HepG2 (cell line): ENCODE measurements around the gene KRT32. TPM values are rescaled to one million over a fixed set of nuclear protein-coding genes. Genes with fewer than 3 reads are reported as not detected.

Source experiments
- ATAC-seq: fragments of 200-7000 bp; cut with Tn5 transposase; 3 replicates; pipeline ENCODE4 v1.9.1; 2020; ENCODE audit warnings: mild to moderate bottlenecking, moderate library complexity
- BruUV-seq: library from RNA; stranded (reverse); fragments of 400-500 nt; replicated peaks from 2 replicates; lab custom pipeline; 2021; lab: Mats Ljungman, UMichigan
- CTCF ChIA-PET: fragments of 300-600 bp; formaldehyde crosslinking; extraction: SDS; loops from one replicate; lab custom pipeline; 2021; ENCODE audit warnings: low total read pairs, inconsistent platforms, low intra/inter-chr PET ratio; lab: Yijun Ruan, JAX
- POLR2A ChIA-PET: fragments of 350-600 bp; sonication (Branson Sonifier 250); formaldehyde crosslinking; loops from one replicate; lab custom pipeline; 2020; ENCODE audit warnings: antibody characterized with exemption, inconsistent platforms; lab: Yijun Ruan, JAX
- DNase-seq: peaks from one replicate; pipeline ENCODE4 v3.0.0-alpha.2; 2015; ENCODE audit warnings: low spot score
- FAIRE-seq: peaks from 3 replicates; lab custom pipeline; 2011; peaks lifted over from hg19 to GRCh38; lab: Jason Lieb, UNC
- H2AFZ ChIP-seq: one replicate; pipeline ENCODE4 v1.6.1; 2011; ENCODE audit warnings: low read length, inconsistent platforms
- H3K27ac ChIP-seq: fragments of 300-600 bp; 3 replicates; pipeline ENCODE4 v1.8.0; 2011; ENCODE audit warnings: mixed run types, mild to moderate bottlenecking, mixed read lengths, low read length, inconsistent platforms; ENCODE audit not compliant: insufficient read depth; ENCODE audit errors: extremely low read length
- H3K27me3 ChIP-seq, 2 experiments: fragments of 200-600 bp in 1 of 2; 2 replicates in 1 of 2; 3 replicates in 1 of 2; pipeline versions ENCODE4 v1.6.0 to v1.8.0; 2011; ENCODE audit warnings: low read length in 2 of 2, mild to moderate bottlenecking in 2 of 2, moderate library complexity in 2 of 2, inconsistent platforms in 1 of 2; ENCODE audit not compliant: insufficient read depth in 2 of 2, control insufficient read depth in 1 of 2
- H3K36me3 ChIP-seq, 2 experiments: fragments of 200-600 bp in 1 of 2; replicated peaks in 1 of 2; 2 replicates in 1 of 2; 3 replicates in 1 of 2; pipeline versions ENCODE4 v1.5.1 to v1.8.0; 2011; ENCODE audit warnings: low read length in 2 of 2, inconsistent platforms in 1 of 2; ENCODE audit not compliant: insufficient read depth in 2 of 2, control insufficient read depth in 1 of 2
- H3K4me1 ChIP-seq: 2 replicates; pipeline ENCODE4 v1.5.1; 2012; ENCODE audit warnings: low read length, inconsistent platforms; ENCODE audit not compliant: insufficient read depth
- H3K4me2 ChIP-seq: 2 replicates; pipeline ENCODE4 v1.6.0; 2011; ENCODE audit warnings: low read depth, low read length, inconsistent platforms
- H3K4me3 ChIP-seq, 3 experiments: fragments of 200-600 bp in 1 of 3; sonication (generic), shearing (Covaris generic) in 1 of 3; replicated peaks in 1 of 3; 2 replicates each; pipeline ENCODE4 v1.5.1; 2011 to 2016; ENCODE audit warnings: low read length in 3 of 3, inconsistent platforms in 2 of 3, low read depth in 2 of 3, mild to moderate bottlenecking in 2 of 3, control low read depth in 1 of 3, mixed read lengths in 1 of 3; ENCODE audit not compliant: insufficient read depth in 1 of 3
- H3K79me2 ChIP-seq: one replicate; pipeline ENCODE4 v1.6.1; 2011; ENCODE audit warnings: low read length, inconsistent platforms; ENCODE audit not compliant: insufficient read depth
- H3K9ac ChIP-seq: 2 replicates; pipeline ENCODE4 v1.6.0; 2011; ENCODE audit warnings: mild to moderate bottlenecking, low read depth, low read length, inconsistent platforms; ENCODE audit not compliant: insufficient read depth
- H3K9me3 ChIP-seq: 2 replicates; pipeline ENCODE4 v1.5.1; 2012; ENCODE audit warnings: mild to moderate bottlenecking, low read length
- H4K20me1 ChIP-seq: 2 replicates; pipeline ENCODE4 v1.6.0; 2011; ENCODE audit warnings: inconsistent platforms, mild to moderate bottlenecking, low read length, moderate library complexity; ENCODE audit not compliant: insufficient read depth
- GTF3A ChIP-seq: sonication (generic); formaldehyde crosslinking; conservative IDR thresholded peaks from 2 replicates; pipeline ENCODE4 v1.4.0; 2020; ENCODE audit warnings: mild to moderate bottlenecking, missing genetic modification reagents
- JARID2 ChIP-seq: sonication (generic); formaldehyde crosslinking; IDR thresholded peaks from 2 replicates; pipeline ENCODE4 v1.8.1; 2023; ENCODE audit warnings: missing genetic modification reagents, inconsistent platforms; ENCODE audit not compliant: insufficient replicate concordance
- KLF13 ChIP-seq: sonication (generic); formaldehyde crosslinking; IDR thresholded peaks from 2 replicates; pipeline ENCODE4 v1.4.0; 2020; ENCODE audit warnings: mild to moderate bottlenecking, missing genetic modification reagents
- SSRP1 ChIP-seq: IDR thresholded peaks from 2 replicates; pipeline ENCODE4 v1.6.1; 2016; ENCODE audit warnings: control low read depth
- TBX2 ChIP-seq: sonication (generic); formaldehyde crosslinking; IDR thresholded peaks from 2 replicates; pipeline ENCODE4 v1.5.0; 2020; ENCODE audit warnings: missing genetic modification reagents, mild to moderate bottlenecking, borderline replicate concordance
- ZFP36L2 ChIP-seq: sonication (generic); formaldehyde crosslinking; IDR thresholded peaks from 2 replicates; pipeline ENCODE4 v1.4.0; 2020; ENCODE audit warnings: missing genetic modification reagents
- ZNF121 ChIP-seq: sonication (generic); formaldehyde crosslinking; IDR thresholded peaks from 2 replicates; pipeline ENCODE4 v1.5.0; 2020; ENCODE audit warnings: mild to moderate bottlenecking, missing genetic modification reagents
- ZNF20 ChIP-seq: sonication (generic); formaldehyde crosslinking; IDR thresholded peaks from 2 replicates; pipeline ENCODE4 v1.4.0; 2020; ENCODE audit warnings: mild to moderate bottlenecking, moderate library complexity, missing genetic modification reagents
- ZNF354B ChIP-seq: sonication (generic); formaldehyde crosslinking; IDR thresholded peaks from 2 replicates; pipeline ENCODE4 v1.8.0; 2022; ENCODE audit warnings: mild to moderate bottlenecking, missing genetic modification reagents
- ZNF44 ChIP-seq: sonication (generic); formaldehyde crosslinking; IDR thresholded peaks from 2 replicates; pipeline ENCODE4 v1.5.1; 2020; ENCODE audit warnings: mild to moderate bottlenecking, missing genetic modification reagents
- ZNF737 ChIP-seq: sonication (generic); formaldehyde crosslinking; IDR thresholded peaks from 2 replicates; pipeline ENCODE4 v1.5.0; 2020; ENCODE audit warnings: missing genetic modification reagents, mild to moderate bottlenecking, borderline replicate concordance
- WGBS: methylation state at CpG from one replicate; pipeline ENCODE4 v1.1.6; 2017; ENCODE audit warnings: low lambda C conversion rate; 5-methylcytosine and 5-hydroxymethylcytosine counted together
- in situ Hi-C: cut with HindIII; loops from 2 replicates; pipeline ENCODE4 v1.10.0; 2017; ENCODE audit warnings: low pct_unique_long_range_greater_than_20kb; ENCODE audit not compliant: extremely low pct_ligation_motif_present
- intact Hi-C: fragments of 100-400 bp; cut with micrococcal nuclease; formaldehyde crosslinking; loops from one replicate; pipeline ENCODE4 v1.10.0; 2022; ENCODE audit not compliant: unreplicated experiment
- polyA plus RNA-seq, 8 experiments: library from polyadenylated mRNA; depleted of rRNA in 3 of 8; stranded (reverse) in 7 of 8; unstranded in 1 of 8; fragments of >200 nt; fragmentation: Illumina TruSeq in 4 of 8; extraction: Trizol in 4 of 8; gene quantifications; 2 replicates each; pipeline versions ENCODE4 v1.2.1 to v1.2.3, GENCODE V29; 2011 to 2016; ENCODE audit warnings: low read depth in 4 of 8, missing spikeins in 1 of 8, mixed read lengths in 1 of 8; ENCODE audit not compliant: insufficient read depth in 1 of 8
- total RNA-seq, 5 experiments: library from RNA; depleted of rRNA; stranded (reverse); fragments of >200 nt; fragmentation: Illumina TruSeq; extraction: Trizol; gene quantifications; 2 replicates each; pipeline ENCODE4 v1.2.3, GENCODE V29; 2016; ENCODE audit warnings: low read depth in 1 of 5
- TF ChIP-seq, protein P1 (sequence below): IDR thresholded peaks from 2 replicates; pipeline ENCODE4 v1.6.1; 2016; ENCODE audit warnings: control low read depth
- TF ChIP-seq, protein P2 (sequence below): sonication (generic); formaldehyde crosslinking; IDR thresholded peaks from 2 replicates; pipeline ENCODE4 v1.4.0; 2020; ENCODE audit warnings: missing genetic modification reagents, borderline replicate concordance

The KRT32 gene
- total and polyA plus RNA-seq, 2 of the 13 experiments (the other 11 are each of a cell fraction or from before 2014, with no cell fraction given): not detected

DNA sequence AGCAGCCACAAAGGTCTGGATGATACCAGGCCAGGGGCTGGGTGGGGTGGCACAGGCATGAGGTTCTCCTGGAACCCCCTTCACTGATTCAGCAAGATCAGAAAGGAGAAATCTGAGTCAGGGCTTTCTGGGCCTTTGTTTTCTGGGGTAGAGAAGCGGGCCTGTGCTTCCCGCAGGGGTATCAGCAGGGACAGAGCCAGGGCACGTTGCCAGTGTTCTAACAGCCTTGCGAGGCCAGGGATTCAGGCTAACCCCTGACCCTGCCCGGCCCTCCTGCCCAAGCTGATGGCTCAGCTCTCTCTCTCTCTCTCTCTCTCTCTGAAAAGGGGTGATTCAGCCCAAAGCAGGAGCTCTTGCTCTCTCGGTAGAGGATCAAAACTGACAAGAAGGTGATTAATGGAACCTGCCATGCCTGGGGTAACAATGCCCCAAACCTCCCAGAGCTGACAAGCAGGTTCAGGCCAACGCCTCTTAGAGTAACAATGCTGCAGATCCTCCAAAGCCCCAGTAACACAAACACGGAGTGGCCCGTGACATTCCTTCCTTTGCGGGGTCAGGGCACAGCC lies 40.2 kb upstream of the KRT32 start:
- Histone ChIP-seq H3K9me3 (no peaks in the 10 kb centered on the region), H3K27me3 (peaks cover 11 to 77% of the 10 kb centered on the region in 2 experiments), H3K4me2 (no peak overlapping the region), H4K20me1 (no peaks in the 10 kb centered on the region), H3K27ac (no peak overlapping the region), H3K4me1 (peaks cover 10% of the 10 kb centered on the region), H3K79me2 (no peaks in the 10 kb centered on the region), H3K36me3 (no peaks in the 10 kb centered on the region), H2AFZ (no peak overlapping the region), H3K4me3 (no peak overlapping the region), H3K9ac (no peak overlapping the region)
- no peak for ATAC-seq
- intact Hi-C loops: no loop called here
- ChIA-PET POLR2A (no interaction called here), CTCF (no interaction called here)
- DNase-seq: no peak
- in situ Hi-C loops: no loop called here
- BruUV-seq: no TSS peak
- WGBS: 11% methylated on average over 6 of the region's 10 CpGs
- TF ChIP-seq, protein P1, sequence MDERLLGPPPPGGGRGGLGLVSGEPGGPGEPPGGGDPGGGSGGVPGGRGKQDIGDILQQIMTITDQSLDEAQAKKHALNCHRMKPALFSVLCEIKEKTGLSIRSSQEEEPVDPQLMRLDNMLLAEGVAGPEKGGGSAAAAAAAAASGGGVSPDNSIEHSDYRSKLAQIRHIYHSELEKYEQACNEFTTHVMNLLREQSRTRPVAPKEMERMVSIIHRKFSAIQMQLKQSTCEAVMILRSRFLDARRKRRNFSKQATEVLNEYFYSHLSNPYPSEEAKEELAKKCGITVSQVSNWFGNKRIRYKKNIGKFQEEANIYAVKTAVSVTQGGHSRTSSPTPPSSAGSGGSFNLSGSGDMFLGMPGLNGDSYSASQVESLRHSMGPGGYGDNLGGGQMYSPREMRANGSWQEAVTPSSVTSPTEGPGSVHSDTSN: no peak
- TF ChIP-seq GTF3A (CRISPR knock-in tag): no peak
- no peak for TF ChIP-seq ZNF354B (CRISPR knock-in tag)
- TF ChIP-seq JARID2 (CRISPR knock-in tag): no peak
- TF ChIP-seq ZNF121 (CRISPR knock-in tag): no peak
- TF ChIP-seq ZNF20 (CRISPR knock-in tag): no peak
- TF ChIP-seq, protein P2, sequence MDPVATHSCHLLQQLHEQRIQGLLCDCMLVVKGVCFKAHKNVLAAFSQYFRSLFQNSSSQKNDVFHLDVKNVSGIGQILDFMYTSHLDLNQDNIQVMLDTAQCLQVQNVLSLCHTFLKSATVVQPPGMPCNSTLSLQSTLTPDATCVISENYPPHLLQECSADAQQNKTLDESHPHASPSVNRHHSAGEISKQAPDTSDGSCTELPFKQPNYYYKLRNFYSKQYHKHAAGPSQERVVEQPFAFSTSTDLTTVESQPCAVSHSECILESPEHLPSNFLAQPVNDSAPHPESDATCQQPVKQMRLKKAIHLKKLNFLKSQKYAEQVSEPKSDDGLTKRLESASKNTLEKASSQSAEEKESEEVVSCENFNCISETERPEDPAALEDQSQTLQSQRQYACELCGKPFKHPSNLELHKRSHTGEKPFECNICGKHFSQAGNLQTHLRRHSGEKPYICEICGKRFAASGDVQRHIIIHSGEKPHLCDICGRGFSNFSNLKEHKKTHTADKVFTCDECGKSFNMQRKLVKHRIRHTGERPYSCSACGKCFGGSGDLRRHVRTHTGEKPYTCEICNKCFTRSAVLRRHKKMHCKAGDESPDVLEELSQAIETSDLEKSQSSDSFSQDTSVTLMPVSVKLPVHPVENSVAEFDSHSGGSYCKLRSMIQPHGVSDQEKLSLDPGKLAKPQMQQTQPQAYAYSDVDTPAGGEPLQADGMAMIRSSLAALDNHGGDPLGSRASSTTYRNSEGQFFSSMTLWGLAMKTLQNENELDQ: no peak
- no peak for TF ChIP-seq SSRP1 (CRISPR knock-in tag)
- no peak for TF ChIP-seq ZFP36L2
- no peak for TF ChIP-seq ZNF44 (CRISPR knock-in tag)
- TF ChIP-seq TBX2 (CRISPR knock-in tag): no peak
- TF ChIP-seq KLF13 (CRISPR knock-in tag): no peak
- TF ChIP-seq ZNF737: no peak
- no peak for FAIRE-seq
